OCI-LY3 (cell line): ENCODE data around the gene CACNG4.

Experiments used
- H2AFZ ChIP-seq: fragments of 200-600, 300-600 bp; shearing (Covaris generic); 2 replicates; pipeline ENCODE4 v1.6.0; 2014; ENCODE audit warnings: antibody characterized with exemption, low read depth, low read length
- H3K27ac ChIP-seq: fragments of 200-600, 300-600 bp; sonication (generic); 2 replicates; pipeline ENCODE4 v1.5.1; 2014; ENCODE audit warnings: mild to moderate bottlenecking, low read length, moderate library complexity, mixed read lengths
- H3K27me3 ChIP-seq: fragments of 200-600, 300-600 bp; sonication (generic); 2 replicates; pipeline ENCODE4 v1.6.1; 2014; ENCODE audit warnings: low read depth, low read length, mixed read lengths
- H3K36me3 ChIP-seq: fragments of 200-600, 300-600 bp; sonication (generic); replicated peaks from 2 replicates; pipeline ENCODE3; 2014; ENCODE audit warnings: low read depth, low read length, mixed read lengths
- H3K4me1 ChIP-seq: fragments of 300-600, 200-600 bp; sonication (generic); 2 replicates; pipeline ENCODE4 v1.6.1; 2014; ENCODE audit warnings: low read length, mixed read lengths
- H3K4me2 ChIP-seq: fragments of 200-600, 300-600 bp; sonication (generic); 2 replicates; pipeline ENCODE4 v1.6.1; 2014; ENCODE audit warnings: low read length, mixed read lengths
- H3K4me3 ChIP-seq: fragments of 300-600, 200-600 bp; sonication (generic); 2 replicates; pipeline ENCODE4 v1.5.1; 2014; ENCODE audit warnings: antibody characterized with exemption, mild to moderate bottlenecking, low read length, moderate library complexity
- H3K79me2 ChIP-seq: fragments of 300-600, 200-600 bp; shearing (Covaris generic); 2 replicates; pipeline ENCODE4 v1.6.1; 2014; ENCODE audit warnings: mild to moderate bottlenecking, low read length, mixed read lengths
- H3K9ac ChIP-seq: fragments of 300-600, 200-600 bp; shearing (Covaris generic); 2 replicates; pipeline ENCODE4 v1.6.0; 2014; ENCODE audit warnings: mild to moderate bottlenecking, low read length, moderate library complexity
- H3K9me3 ChIP-seq: fragments of 200-600, 300-600 bp; shearing (Covaris generic); 2 replicates; pipeline ENCODE4 v1.6.1; 2014; ENCODE audit warnings: low read length, mixed read lengths; ENCODE audit not compliant: insufficient read depth
- H4K20me1 ChIP-seq: fragments of 200-600, 300-600 bp; sonication (generic); 2 replicates; pipeline ENCODE4 v1.6.1; 2016; ENCODE audit warnings: low read length, mixed read lengths; ENCODE audit not compliant: insufficient read depth
- CTCF ChIP-seq: fragments of 200-600, 300-600 bp; sonication (generic); IDR thresholded peaks from 2 replicates; pipeline ENCODE4 v1.5.1; 2014; ENCODE audit warnings: antibody characterized with exemption, low read length, low read depth
- EZH2phosphoT487 ChIP-seq: fragments of 200-600 bp; shearing (Covaris generic); IDR thresholded peaks from 2 replicates; pipeline ENCODE4 v1.6.1; 2018; ENCODE audit warnings: antibody characterized with exemption, mixed run types, low read depth

The CACNG4 gene

GRCh38 chr17:67024736-67025135 lies 60.2 kb downstream of the CACNG4 start:
- H3K9me3 ChIP-seq = no peaks in the 10 kb centered on the region
- no peak overlapping the region for H3K4me3 ChIP-seq
- no peaks in the 10 kb centered on the region for H4K20me1 ChIP-seq
- no peak overlapping the region for H2AFZ ChIP-seq
- H3K36me3 ChIP-seq = no peaks in the 10 kb centered on the region
- H3K27me3 ChIP-seq = no peaks in the 10 kb centered on the region
- no peaks in the 10 kb centered on the region for H3K4me1 ChIP-seq
- no peak overlapping the region for H3K9ac ChIP-seq
- no peak overlapping the region for H3K27ac ChIP-seq
- H3K79me2 ChIP-seq = no peaks in the 10 kb centered on the region
- no peak for TF ChIP-seq EZH2phosphoT487
- TF ChIP-seq CTCF = no peak
- H3K4me2 ChIP-seq = no peak overlapping the region

- TF ChIP-seq EZH2phosphoT487 (no peak), CTCF (no peak)
- no peaks in the 10 kb centered on the region for H3K36me3 ChIP-seq
- no peaks in the 10 kb centered on the region for H3K4me1 ChIP-seq
- no peaks in the 10 kb centered on the region for H3K9me3 ChIP-seq
- no peak overlapping the region for H3K9ac ChIP-seq
- no peak overlapping the region for H2AFZ ChIP-seq
- no peaks in the 10 kb centered on the region for H3K79me2 ChIP-seq
- H3K4me2 ChIP-seq = no peak overlapping the region
- H4K20me1 ChIP-seq = no peaks in the 10 kb centered on the region
- H3K27me3 ChIP-seq = no peaks in the 10 kb centered on the region
- H3K27ac ChIP-seq = no peak overlapping the region
- H3K4me3 ChIP-seq = no peak overlapping the region
Measured at GRCh38 chr17:67025216-67025792, 60.8 kb downstream of the CACNG4 start.

GRCh38 chr17:67026341-67026740 lies 61.8 kb downstream of the CACNG4 start:
- H3K9ac ChIP-seq = no peak overlapping the region
- no peaks in the 10 kb centered on the region for H3K36me3 ChIP-seq
- H3K4me1 ChIP-seq = no peaks in the 10 kb centered on the region
- H3K79me2 ChIP-seq = no peaks in the 10 kb centered on the region
- no peak overlapping the region for H3K27ac ChIP-seq
- H3K9me3 ChIP-seq = no peaks in the 10 kb centered on the region
- no peak overlapping the region for H3K4me3 ChIP-seq
- TF ChIP-seq CTCF (no peak), EZH2phosphoT487 (no peak)
- H3K4me2 ChIP-seq = no peak overlapping the region
- no peak overlapping the region for H2AFZ ChIP-seq
- no peaks in the 10 kb centered on the region for H3K27me3 ChIP-seq
- no peaks in the 10 kb centered on the region for H4K20me1 ChIP-seq

GRCh38 chr17:67027031-67027628 lies 62.6 kb downstream of the CACNG4 start:
- H3K79me2 ChIP-seq = no peaks in the 10 kb centered on the region
- H3K4me2 ChIP-seq = no peak overlapping the region
- H3K4me1 ChIP-seq = no peaks in the 10 kb centered on the region
- H4K20me1 ChIP-seq = no peaks in the 10 kb centered on the region
- H2AFZ ChIP-seq = no peak overlapping the region
- H3K9me3 ChIP-seq = no peaks in the 10 kb centered on the region
- H3K27me3 ChIP-seq = no peaks in the 10 kb centered on the region
- TF ChIP-seq EZH2phosphoT487 = no peak
- TF ChIP-seq CTCF = no peak
- no peak overlapping the region for H3K27ac ChIP-seq
- no peaks in the 10 kb centered on the region for H3K36me3 ChIP-seq
- no peak overlapping the region for H3K4me3 ChIP-seq
- no peak overlapping the region for H3K9ac ChIP-seq
